Natural killer cell (primary cell): Measurements from ENCODE around the gene STRN3. TPM values are rescaled to one million over a fixed set of nuclear protein-coding genes. Genes with fewer than 3 reads are reported as not detected.

Source experiments
- ATAC-seq, 3 donors: fragments of 150-1000 bp in 2 of 3; fragments of 200-7000 bp in 1 of 3; cut with Tn5 transposase; 1 replicate in 1 of 3; 2 replicates in 2 of 3; pipeline ENCODE4 v1.10.0; 2021; ENCODE audit warnings: mild to moderate bottlenecking in 2 of 3, moderate library complexity in 2 of 3
- DNase-seq, 2 donors: peaks; one replicate each; pipeline versions ENCODE4 v3.0.0 to v3.0.0-alpha.2; 2013 to 2021; ENCODE audit warnings: mixed read lengths in 1 of 2
- H3K27ac ChIP-seq: one replicate; pipeline ENCODE4 v1.5.1; 2013; ENCODE audit warnings: mild to moderate bottlenecking, low read length
- H3K27me3 ChIP-seq: one replicate; pipeline ENCODE4 v1.6.1; 2013; ENCODE audit warnings: low read length; ENCODE audit not compliant: control insufficient read depth, insufficient read depth
- H3K36me3 ChIP-seq: one replicate; pipeline ENCODE4 v1.6.1; 2013; ENCODE audit warnings: low read length; ENCODE audit not compliant: control insufficient read depth, insufficient read depth
- H3K4me1 ChIP-seq: one replicate; pipeline ENCODE4 v1.6.1; 2013; ENCODE audit warnings: low read length; ENCODE audit not compliant: control insufficient read depth, insufficient read depth
- H3K4me3 ChIP-seq: one replicate; pipeline ENCODE4 v1.5.1; 2013; ENCODE audit warnings: low read length
- H3K9me3 ChIP-seq: one replicate; pipeline ENCODE4 v1.6.1; 2013; ENCODE audit warnings: low read length; ENCODE audit not compliant: control insufficient read depth, insufficient read depth
- H3K27ac Mint-ChIP-seq, 2 donors: one replicate each; pipeline ENCODE4 v1.8.0; 2022; ENCODE audit warnings: mild to moderate bottlenecking in 2 of 2, mixed read lengths in 2 of 2, moderate library complexity in 1 of 2
- H3K27me3 Mint-ChIP-seq, 2 donors: one replicate each; pipeline ENCODE4 v1.8.0; 2022; ENCODE audit warnings: low read depth in 2 of 2, mixed read lengths in 2 of 2
- H3K36me3 Mint-ChIP-seq: one replicate; pipeline ENCODE4 v1.8.0; 2022; ENCODE audit warnings: mixed read lengths
- H3K4me1 Mint-ChIP-seq, 2 donors: one replicate each; pipeline ENCODE4 v1.8.0; 2022; ENCODE audit warnings: mixed read lengths in 2 of 2
- H3K4me3 Mint-ChIP-seq: one replicate; pipeline ENCODE4 v1.8.0; 2022; ENCODE audit warnings: mild to moderate bottlenecking, moderate library complexity, mixed read lengths
- H3K9me3 Mint-ChIP-seq, 2 donors: one replicate each; pipeline ENCODE4 v1.8.0; 2022; ENCODE audit warnings: mixed read lengths in 2 of 2
- WGBS: methylation state at CpG from one replicate; pipeline ENCODE4 v1.1.7; 2013; ENCODE audit warnings: missing lambda C conversion rate; ENCODE audit not compliant: insufficient coverage; 5-methylcytosine and 5-hydroxymethylcytosine counted together
- intact Hi-C: fragments of 100-400 bp; cut with micrococcal nuclease; formaldehyde crosslinking; loops from one replicate; pipeline ENCODE4 v1.14.2; 2022
- total RNA-seq, 4 donors: library from RNA; stranded (reverse); fragments of 120-200 nt in 1 of 4; gene quantifications; one replicate each; pipeline versions ENCODE4 v1.2.3 to v1.2.4, GENCODE V29; 2013 to 2022
- TF ChIP-seq, protein P1 (sequence below): fragments of 200-600 bp; IDR thresholded peaks from one replicate; pipeline ENCODE4 v1.8.0; 2022; ENCODE audit warnings: antibody characterized with exemption

The STRN3 gene
- total RNA-seq, 3 donors from 2014 or later (not counting 1 experiment from before 2014, with no cell fraction given), result 19.5 to 34.2 (median 31.1) TPM

DNA sequence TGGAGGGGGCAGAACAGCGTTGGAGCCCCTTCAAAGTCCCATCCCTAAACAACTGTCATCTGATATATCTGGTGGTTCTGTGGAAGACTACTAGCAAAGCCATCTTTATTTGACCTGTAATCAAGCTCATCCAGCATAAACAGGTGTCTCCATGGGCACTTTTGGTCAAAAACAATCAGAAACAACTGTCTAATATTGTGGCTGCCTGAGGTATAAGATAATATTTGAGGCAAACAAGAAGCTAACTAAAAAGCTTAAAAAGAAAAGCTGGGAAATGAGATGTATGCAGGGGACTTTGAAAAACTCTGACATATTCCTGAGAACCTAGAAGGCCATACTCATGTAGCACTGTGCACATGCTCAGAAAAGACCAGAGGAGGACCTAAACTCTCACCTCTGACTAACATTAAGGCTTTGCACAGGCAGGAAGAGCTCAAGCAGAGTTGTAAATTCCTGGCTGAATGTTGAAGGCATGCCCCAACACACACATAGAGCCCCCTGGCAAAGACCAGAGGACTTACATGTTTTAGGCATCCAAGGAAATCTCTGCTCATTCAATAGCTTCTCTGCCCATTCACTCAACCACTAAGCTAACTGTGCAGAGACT, 28.0 kb downstream of the STRN3 start:
- no peak for ATAC-seq
- TF ChIP-seq, protein P1, sequence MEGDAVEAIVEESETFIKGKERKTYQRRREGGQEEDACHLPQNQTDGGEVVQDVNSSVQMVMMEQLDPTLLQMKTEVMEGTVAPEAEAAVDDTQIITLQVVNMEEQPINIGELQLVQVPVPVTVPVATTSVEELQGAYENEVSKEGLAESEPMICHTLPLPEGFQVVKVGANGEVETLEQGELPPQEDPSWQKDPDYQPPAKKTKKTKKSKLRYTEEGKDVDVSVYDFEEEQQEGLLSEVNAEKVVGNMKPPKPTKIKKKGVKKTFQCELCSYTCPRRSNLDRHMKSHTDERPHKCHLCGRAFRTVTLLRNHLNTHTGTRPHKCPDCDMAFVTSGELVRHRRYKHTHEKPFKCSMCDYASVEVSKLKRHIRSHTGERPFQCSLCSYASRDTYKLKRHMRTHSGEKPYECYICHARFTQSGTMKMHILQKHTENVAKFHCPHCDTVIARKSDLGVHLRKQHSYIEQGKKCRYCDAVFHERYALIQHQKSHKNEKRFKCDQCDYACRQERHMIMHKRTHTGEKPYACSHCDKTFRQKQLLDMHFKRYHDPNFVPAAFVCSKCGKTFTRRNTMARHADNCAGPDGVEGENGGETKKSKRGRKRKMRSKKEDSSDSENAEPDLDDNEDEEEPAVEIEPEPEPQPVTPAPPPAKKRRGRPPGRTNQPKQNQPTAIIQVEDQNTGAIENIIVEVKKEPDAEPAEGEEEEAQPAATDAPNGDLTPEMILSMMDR, result no peak
- no peak for DNase-seq
- Histone ChIP-seq H3K36me3 (peaks cover 6% of the 10 kb centered on the region), H3K27ac (no peak overlapping the region), H3K27me3 (no peaks in the 10 kb centered on the region), H3K9me3 (peaks cover 12% of the 10 kb centered on the region), H3K4me1 (no peaks in the 10 kb centered on the region), H3K4me3 (no peak overlapping the region)
- 100% methylated on average over 1 of the region's 1 CpG for WGBS
- no peak overlapping the region for H3K4me3 Mint-ChIP-seq
- H3K9me3 Mint-ChIP-seq, result no peaks in the 10 kb centered on the region
- H3K4me1 Mint-ChIP-seq, result peaks cover 46 to 54% of the 10 kb centered on the region in 2 donors
- intact Hi-C loops, result no loop called here
- H3K27me3 Mint-ChIP-seq, result no peaks in the 10 kb centered on the region
- no peak overlapping the region for H3K27ac Mint-ChIP-seq
- H3K36me3 Mint-ChIP-seq, result peaks cover 20% of the 10 kb centered on the region

DNA sequence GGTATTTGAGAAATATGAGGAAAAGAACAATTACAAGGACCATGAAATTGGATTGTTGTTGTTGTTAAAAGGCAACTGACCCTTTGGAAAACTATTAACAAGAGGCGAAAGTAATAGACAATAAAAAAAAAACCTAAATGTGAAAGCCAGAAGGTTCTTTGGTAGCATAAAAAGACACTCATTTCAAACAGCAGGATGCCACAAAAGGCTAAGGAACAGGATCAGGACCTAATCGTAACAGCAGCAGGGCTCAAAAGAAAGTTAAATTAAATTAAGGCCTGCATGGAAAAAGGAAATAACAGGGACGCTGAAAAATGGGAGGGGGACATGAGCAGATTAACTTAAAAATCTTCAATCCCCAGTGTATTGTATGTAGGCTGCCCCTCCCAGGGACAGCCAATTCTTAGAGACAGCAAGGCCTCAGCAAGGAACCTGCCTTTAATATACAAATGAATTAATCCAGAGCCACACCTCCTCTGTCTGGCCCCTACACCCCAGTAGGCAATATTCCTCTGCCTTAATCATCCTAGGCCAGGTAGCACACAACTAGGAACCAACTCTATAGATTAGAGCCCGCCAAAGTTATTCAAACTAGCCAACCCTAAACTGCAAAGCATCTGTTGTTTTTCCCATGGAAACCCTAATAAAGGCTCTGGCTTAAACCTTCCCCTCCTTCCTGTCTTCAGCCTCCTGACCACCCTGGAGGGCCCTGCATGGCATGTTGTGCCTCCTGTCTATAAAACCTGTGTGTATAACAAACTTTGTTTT, 29.1 kb downstream of the STRN3 start:
- no peak overlapping the region for H3K4me3 ChIP-seq
- Mint-ChIP-seq H3K4me1 (peaks cover 48 to 52% of the 10 kb centered on the region in 2 donors), H3K36me3 (peaks cover 20% of the 10 kb centered on the region), H3K27me3 (no peaks in the 10 kb centered on the region), H3K4me3 (no peak overlapping the region), H3K9me3 (no peaks in the 10 kb centered on the region), H3K27ac (no peak overlapping the region)
- peaks cover 4% of the 10 kb centered on the region for H3K36me3 ChIP-seq
- TF ChIP-seq, protein P1, result no peak
- H3K27ac ChIP-seq, result no peak overlapping the region
- ATAC-seq, result no peak
- H3K27me3 ChIP-seq, result no peaks in the 10 kb centered on the region
- over 99% methylated on average over 4 of the region's 4 CpGs for WGBS
- intact Hi-C loops, result no loop called here
- peaks cover 12% of the 10 kb centered on the region for H3K9me3 ChIP-seq
- no peak for DNase-seq
- H3K4me1 ChIP-seq, result no peaks in the 10 kb centered on the region

DNA sequence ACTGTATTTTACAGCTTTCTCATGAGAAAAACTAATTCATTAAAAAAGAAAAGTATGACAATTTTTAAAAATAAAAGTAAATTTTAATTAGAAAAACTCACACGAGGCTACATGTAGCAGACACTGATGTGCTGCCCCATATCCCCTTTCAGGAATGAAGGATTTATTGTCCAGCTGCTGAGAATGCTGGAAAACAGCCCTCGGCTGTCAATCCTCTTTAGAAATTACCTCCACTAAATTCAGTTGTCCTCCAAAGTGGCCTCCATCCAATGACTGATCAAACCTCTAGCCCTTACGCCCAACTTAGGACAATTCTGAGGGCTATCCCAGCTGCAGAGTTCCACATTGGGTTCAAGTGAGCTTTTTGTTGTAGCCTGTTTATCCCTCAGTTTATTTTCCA, 30.5 kb downstream of the STRN3 start:
- peaks cover 12% of the 10 kb centered on the region for H3K9me3 ChIP-seq
- no peak overlapping the region for H3K27ac ChIP-seq
- Mint-ChIP-seq H3K27ac (peak overlapping the region; percentile 14 to 60), H3K4me1 (peaks cover 54 to 56% of the 10 kb centered on the region in 2 donors), H3K27me3 (no peaks in the 10 kb centered on the region), H3K36me3 (peaks cover 20% of the 10 kb centered on the region), H3K9me3 (no peaks in the 10 kb centered on the region), H3K4me3 (no peak overlapping the region)
- DNase-seq (no peak), ATAC-seq (no peak)
- no peak overlapping the region for H3K4me3 ChIP-seq
- H3K36me3 ChIP-seq, result peaks cover 4% of the 10 kb centered on the region
- H3K27me3 ChIP-seq, result no peaks in the 10 kb centered on the region
- TF ChIP-seq, protein P1, result no peak
- intact Hi-C loops, result no loop called here
- no peaks in the 10 kb centered on the region for H3K4me1 ChIP-seq
- WGBS, result 98% methylated on average over 3 of the region's 3 CpGs
